Stimulated activated CD4-positive, alpha-beta T cell treated with anti-CD3 and anti-CD28 coated beads, Interleukin-2, amount 100 ng/mL, for 4 hours (primary cell): ENCODE results near the gene ALPG.

Source experiments
- DNase-seq: peaks from one replicate; pipeline ENCODE4 v3.0.0-alpha.2; 2020; ENCODE audit warnings: low read depth

The ALPG gene

DNA sequence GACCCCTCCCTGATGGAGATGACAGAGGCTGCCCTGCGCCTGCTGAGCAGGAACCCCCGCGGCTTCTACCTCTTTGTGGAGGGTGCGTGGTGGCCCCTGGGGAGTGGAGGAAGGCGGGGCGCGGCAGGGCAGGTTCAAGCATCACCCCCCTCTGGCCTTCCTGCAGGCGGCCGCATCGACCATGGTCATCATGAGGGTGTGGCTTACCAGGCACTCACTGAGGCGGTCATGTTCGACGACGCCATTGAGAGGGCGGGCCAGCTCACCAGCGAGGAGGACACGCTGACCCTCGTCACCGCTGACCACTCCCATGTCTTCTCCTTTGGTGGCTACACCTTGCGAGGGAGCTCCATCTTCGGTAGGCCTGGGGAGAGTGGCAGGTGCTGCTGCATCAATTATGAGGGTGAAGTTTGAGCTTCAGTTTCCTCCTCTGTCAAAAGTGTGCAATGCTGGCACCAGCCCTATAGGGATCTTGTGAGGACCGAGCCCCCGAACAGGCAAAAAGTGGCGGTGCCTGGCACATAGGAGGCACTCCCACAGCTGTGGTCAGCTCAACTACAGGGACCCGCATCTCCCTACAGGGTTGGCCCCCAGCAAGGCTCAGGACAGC is 51.5 kb downstream of the ALPG start:
- no peak for DNase-seq

DNA sequence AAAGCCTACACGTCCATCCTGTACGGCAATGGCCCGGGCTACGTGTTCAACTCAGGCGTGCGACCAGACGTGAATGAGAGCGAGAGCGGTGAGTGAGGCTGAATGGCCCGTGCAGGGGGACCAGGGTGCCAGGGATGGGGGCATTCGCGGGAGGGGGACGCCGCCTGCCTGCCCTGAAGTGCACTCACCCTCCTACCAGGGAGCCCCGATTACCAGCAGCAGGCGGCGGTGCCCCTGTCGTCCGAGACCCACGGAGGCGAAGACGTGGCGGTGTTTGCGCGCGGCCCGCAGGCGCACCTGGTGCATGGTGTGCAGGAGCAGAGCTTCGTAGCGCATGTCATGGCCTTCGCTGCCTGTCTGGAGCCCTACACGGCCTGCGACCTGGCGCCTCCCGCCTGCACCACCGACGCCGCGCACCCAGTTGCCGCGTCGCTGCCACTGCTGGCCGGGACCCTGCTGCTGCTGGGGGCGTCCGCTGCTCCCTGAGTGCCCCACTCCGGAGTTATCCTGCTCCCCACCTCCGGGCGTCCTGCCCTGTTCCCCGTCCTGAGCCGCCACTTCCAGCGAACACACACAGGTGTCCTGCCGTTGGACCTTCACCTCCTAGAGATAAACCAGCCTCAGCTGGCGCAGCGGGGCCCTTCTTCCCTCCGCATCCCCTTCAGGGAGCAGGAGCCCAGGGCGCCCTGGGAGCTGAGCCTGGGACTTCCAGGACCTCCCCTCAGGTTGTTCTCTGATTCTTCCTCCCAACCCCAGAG is 52.2 kb downstream of the ALPG start:
- DNase-seq = no peak

DNA sequence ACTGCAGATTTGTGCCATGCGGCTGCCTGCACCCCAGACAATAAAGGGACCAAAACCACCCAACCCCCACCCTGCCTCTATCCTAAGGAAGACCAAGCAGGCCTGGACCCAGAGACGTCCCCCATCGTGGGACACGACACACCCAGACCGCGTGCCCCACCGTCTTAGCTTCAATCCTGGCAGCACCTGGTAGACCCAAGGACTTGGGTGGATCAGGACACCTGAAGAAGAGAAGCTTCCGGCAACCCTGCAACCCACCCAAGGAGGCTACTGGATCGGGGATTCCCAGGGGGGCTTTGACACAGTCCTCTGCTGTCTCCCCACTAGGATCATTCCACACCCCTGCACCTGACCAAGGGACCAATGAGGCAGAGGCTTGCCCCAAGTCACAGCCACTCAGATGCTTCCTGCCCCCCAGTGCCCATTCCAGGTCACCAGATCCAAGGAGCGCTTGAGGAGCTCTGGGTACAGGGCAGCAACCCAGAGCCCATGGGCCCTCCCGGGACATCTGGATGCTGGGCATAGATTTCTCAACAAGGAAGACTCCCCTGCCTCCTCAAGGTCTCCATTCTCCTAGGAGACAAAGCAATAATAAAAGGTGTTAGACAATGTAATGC is 52.9 kb downstream of the ALPG start:
- no peak for DNase-seq

DNA sequence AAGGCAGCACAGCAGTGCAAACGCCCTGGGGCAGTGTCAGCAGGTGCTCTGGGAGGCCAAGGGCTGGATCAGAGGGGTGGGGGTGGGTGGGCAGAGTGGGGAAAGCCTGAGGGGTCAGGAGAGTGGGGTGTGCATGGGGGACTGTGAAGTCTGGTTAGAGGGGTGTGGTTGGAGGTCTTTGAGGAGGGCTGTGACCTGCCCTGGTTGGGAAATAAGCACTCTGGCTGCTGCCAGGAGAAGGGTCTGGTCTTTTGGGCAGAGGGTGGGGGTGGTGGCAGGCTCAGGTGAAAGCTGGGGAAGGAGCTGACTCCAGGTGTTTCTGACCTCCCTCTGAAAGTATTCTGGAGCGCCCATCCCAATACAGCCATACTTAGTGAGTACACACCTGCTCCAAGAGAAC is 53.5 kb downstream of the ALPG start:
- no peak for DNase-seq
